ENCODE data around the gene KNOP1.

Gene KNOP1, protein sequence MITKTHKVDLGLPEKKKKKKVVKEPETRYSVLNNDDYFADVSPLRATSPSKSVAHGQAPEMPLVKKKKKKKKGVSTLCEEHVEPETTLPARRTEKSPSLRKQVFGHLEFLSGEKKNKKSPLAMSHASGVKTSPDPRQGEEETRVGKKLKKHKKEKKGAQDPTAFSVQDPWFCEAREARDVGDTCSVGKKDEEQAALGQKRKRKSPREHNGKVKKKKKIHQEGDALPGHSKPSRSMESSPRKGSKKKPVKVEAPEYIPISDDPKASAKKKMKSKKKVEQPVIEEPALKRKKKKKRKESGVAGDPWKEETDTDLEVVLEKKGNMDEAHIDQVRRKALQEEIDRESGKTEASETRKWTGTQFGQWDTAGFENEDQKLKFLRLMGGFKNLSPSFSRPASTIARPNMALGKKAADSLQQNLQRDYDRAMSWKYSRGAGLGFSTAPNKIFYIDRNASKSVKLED

DNA sequence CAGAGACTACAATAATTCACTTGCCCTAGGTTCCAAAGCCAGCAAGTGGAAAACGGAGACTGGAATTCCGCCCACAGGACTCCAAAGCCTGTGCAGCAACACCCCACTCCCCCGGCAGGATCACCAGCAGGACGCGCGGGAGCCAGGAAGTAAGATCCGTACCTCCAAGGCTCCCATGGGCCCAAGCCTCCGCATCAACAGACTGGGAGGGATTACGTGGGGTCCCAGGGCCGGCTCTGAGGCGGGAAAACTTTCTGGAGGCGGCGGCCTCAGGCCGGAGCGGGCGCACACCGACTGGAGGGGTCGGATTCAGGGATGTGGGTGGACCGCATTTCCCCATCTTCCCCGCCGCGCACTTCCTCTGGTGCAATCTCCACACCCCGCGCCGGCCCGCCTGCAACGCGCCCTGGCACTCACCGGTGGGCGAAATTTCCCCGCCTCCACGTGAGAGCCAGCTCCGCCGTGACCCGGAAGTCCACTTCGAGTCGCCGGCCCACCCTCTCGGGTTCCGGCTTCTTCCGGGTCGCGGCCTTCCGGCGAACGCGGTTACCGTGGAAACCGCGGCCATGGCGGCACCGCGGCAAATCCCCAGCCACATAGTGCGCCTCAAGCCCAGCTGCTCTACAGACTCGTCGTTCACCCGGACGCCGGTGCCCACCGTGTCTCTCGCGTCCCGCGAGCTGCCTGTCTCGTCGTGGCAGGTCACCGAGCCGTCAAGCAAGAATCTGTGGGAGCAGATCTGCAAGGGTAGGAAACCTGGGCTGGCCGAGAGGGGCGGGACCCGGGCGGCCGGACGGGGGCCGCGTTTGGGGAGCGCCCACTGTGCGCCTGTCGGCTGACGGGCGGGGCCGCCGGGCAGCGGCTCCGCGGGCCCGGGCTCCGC, at the start of gene KNOP1, which contains the start of gene IQCK:
Gene KNOP1 (minus strand): TSS at position 487 of the 883 bp plus-strand sequence. CDS start 3,192 bp downstream, outside the sequence.
Gene IQCK (plus strand): TSS at position 531 of the 883 bp plus-strand sequence. CDS start 36 bp downstream, at position 567.
- DNase-seq (ENCODE audit: insufficient read length, low spot score) (peak; percentile 94), FAIRE-seq (no peak)
- TF ChIP-seq POLR2A (IDR thresholded peaks at IDR 0.05; ENCODE audit: low read depth, low read length): peak; percentile 78; the same call in 1 of the 2 replicates

DNA sequence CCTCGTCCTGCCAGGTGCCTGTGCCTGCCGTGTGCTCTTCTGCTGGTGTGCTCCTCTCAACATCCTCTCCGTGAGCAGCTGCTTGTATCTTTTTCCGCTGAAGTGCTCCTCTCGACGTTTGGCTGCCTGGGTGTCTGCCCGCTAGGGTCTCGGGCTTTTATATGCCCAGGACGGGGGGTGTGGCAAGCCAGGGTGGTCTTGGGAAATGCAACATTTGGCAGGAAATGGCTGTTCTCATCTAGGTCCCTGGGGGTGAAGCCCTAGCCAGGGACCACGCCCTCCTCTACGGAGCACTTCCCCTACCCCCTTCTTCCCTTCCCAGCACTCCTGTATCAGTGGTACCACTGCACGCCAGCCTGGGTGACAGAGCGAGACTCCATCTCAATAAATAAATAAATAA, 49.5 kb upstream of the KNOP1 start:
- DNase-seq (ENCODE audit: insufficient read length, low spot score): no peak
- FAIRE-seq: no peak
- TF ChIP-seq POLR2A (IDR thresholded peaks at IDR 0.05; ENCODE audit: low read depth, low read length): no peak

DNA sequence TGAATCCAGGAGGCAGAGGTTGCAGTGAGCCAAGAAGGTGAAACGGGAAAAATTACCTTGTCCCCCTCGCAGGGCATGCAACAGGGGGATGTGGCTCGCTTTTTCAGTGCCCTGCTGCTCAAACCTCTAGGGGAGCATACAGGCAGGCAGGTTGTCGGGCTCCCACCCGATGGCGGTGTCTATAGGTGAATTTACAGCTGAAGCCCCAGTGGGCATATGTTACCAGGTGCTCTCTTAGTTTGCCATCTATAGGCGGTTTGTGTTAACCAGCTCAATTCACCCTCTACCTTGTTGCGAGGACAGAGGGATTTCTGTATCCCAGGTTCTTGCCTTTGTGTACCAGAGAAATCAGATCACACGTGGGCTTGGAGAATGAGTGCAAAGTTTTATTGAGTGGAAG, 49.0 kb upstream of the KNOP1 start:
- FAIRE-seq (no peak), DNase-seq (ENCODE audit: insufficient read length, low spot score) (no peak)
- no peak for TF ChIP-seq POLR2A (IDR thresholded peaks at IDR 0.05; ENCODE audit: low read depth, low read length)

DNA sequence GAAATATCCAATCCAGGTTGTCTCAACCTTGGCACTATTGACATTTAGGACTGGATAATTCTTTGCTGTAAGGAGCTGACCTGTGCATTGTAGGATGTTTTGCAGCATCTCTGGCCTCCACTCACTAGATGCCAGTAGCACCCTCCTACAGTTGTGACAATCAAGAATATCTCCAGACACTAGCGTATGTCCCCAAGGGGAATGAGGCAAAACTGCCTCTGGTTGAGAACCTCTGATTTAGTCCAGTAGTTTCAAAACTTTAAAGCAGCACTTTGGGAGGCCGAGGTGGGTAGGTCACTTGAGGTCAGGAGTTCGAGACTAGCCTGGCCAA, 48.5 kb upstream of the KNOP1 start:
- FAIRE-seq: no peak
- no peak for TF ChIP-seq POLR2A (IDR thresholded peaks at IDR 0.05; ENCODE audit: low read depth, low read length)

DNA sequence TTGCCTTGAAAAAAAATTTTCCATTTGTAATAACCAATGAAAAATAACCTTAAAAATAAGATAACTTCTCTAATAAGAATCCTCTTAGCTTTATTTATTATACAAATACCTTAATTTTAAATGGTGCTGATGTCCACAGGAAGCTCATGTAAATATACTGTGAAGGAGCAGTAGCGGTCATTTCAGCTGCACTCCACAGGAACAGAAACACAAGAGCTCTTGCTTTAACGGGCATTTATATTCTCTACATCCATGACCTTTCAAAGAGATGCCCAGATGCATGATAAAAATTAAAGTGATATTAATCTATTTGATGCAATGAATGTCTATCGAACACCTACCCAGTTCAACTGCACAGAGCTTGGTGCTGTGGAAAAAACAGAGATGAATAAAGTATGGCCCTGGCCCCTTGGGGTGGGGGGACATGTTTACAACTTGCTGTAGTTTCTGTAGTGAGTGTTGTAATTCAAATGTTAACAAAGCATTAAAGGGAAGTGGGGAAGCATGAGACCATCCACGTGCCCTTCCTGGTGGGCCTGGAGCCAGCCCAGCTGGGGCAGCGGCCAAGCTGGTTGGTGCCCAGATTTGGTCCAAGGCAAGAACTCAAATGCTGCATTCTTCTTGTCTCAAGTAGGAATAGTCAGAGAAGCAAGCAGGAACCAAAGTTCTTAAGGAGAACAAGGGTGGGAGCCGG, 48.0 kb upstream of the KNOP1 start:
- no peak for FAIRE-seq
- DNase-seq (ENCODE audit: insufficient read length, low spot score): no peak
- TF ChIP-seq POLR2A (IDR thresholded peaks at IDR 0.05; ENCODE audit: low read depth, low read length): no peak

More for the DNA sequence above, 48.5 kb upstream of the KNOP1 start:
- DNase-seq (ENCODE audit: insufficient read length, low spot score): no peak

DNA sequence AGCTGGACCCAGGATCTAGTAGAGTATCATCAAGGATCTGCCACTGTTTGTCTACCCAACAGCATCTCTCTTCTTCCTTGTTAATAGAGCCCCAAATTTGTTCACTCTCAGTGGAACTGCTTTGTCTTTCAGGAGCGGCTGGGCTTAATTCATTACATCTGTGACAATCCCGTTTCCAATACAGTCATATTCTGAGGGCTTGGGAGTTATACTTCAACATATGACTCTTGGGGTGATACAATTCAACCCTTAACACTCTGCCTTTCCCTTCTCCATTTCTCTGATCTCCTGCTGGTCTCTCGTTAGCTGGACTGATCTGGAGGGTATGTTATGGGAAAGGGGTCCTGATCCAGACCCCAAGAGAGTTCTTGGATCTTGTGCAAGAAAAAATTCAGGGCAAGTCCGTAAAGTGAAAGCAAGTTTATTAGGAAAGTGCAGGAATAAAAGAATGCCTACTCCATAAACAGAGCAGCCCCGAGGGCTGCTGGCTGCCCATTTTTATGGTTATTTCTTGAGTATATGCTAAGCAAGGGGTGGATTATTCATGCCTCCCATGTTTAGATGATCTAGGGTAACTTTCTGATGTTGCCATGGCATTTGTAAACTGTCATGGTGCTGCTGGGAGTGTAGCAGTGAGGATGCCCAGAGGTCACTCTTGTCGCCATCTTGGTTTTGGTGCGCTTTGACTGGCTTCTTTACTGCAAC, 42.5 kb upstream of the KNOP1 start:
- FAIRE-seq: no peak
- DNase-seq (ENCODE audit: insufficient read length, low spot score): no peak
- no peak for TF ChIP-seq POLR2A (IDR thresholded peaks at IDR 0.05; ENCODE audit: low read depth, low read length)

DNA sequence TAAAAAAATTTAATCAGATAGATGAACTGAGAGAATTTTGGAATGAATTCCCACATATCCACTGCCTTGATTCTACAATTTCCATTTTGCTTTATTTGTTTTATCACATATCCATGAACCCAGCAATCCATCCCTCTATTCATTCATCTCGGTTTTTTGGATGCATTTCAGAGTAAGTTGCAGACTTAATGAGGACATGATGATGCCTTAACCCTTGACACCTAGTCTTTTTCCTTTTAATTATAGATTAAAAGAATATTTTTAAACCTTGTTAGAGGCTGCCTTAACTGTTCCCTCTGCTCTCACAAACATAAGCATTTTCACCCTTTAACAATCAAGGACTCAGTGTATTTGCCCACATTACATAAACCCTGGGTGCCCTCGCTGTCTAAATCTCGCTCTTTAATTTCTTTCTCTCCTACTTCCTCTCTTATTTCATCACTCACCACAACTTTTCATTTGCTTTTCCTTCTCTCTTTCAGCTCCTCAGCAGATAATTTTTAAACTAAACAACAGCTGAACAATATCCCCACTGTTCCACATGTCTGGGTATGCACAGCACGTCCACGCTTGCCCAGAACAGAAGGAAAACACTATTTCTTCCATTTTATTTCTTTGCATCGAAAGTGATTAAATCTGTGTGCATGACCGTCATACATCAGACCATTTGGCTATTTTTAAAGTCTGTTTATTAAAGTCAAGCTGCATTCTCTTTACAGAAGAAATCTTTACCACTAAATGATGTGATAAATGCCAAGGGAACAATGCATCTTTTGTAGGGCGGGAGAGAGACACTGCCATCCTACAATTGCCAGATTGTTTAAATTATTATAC, 40.0 kb upstream of the KNOP1 start:
- no peak for DNase-seq (ENCODE audit: insufficient read length, low spot score)
- FAIRE-seq: no peak

DNA sequence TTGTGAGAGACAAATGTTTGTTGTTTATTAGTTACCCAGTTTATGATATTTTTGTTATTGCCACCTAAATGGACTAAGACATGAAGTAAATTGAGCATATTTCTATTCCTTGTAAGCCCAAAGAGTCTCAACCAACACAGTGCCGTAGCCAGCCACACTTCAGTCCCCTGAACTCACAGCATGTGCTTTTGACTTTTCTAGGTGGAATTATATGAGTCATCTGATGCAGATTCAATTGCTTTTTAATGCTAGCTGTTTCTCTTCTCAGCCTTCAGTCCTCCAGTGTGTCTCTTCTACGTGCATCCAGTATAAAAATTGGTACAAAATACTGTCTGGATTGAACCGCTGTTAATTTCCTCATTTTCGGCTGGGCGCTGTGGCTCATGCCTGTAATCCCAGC, 39.0 kb upstream of the KNOP1 start:
- DNase-seq (ENCODE audit: insufficient read length, low spot score): no peak
- no peak for TF ChIP-seq POLR2A (IDR thresholded peaks at IDR 0.05; ENCODE audit: low read depth, low read length)

More for the DNA sequence above, 40.0 kb upstream of the KNOP1 start:
- no peak for TF ChIP-seq POLR2A (IDR thresholded peaks at IDR 0.05; ENCODE audit: low read depth, low read length)

DNA sequence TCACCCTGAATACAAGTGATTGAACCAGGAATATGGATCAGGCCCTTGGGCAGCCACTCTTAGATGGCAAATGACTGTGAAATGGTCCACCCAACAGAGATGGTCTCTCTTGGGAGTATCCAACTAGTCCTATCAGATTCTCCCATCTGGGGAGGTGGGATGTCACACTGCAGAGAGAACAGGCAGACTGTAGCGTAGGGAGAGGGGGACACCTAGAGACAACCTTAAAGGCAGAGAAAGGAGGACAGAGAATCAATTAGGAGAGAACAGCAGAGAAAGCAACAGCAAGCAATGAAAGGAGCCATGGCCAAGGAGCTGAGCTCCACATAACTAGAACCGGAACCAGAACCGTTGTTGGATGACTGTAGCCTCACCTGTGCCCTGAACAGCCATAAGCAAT, 37.2 kb upstream of the KNOP1 start:
- no peak for FAIRE-seq

More for the DNA sequence above, 39.0 kb upstream of the KNOP1 start:
- FAIRE-seq: no peak

DNA sequence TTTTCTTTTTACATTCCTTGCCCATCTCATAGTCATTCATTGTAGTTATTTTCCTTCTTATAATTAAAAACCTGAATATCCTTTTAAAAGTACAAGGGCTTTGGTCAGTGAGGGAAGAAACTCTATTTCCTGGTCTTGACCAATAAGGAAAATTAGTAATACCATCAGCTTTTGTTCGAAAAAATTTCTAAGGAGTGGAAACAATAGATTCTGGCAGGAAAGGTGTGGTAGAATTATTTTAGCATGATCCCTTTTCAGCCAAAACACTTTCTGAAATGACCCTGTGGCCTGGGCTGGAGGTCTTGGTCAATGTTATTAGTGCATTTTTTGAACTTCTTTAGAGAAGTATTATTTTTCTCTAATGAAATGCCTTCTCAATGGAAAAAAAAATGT, 36.6 kb upstream of the KNOP1 start:
- no peak for FAIRE-seq
- DNase-seq (ENCODE audit: insufficient read length, low spot score): no peak
- no peak for TF ChIP-seq POLR2A (IDR thresholded peaks at IDR 0.05; ENCODE audit: low read depth, low read length)

More for the DNA sequence above, 37.2 kb upstream of the KNOP1 start:
- no peak for TF ChIP-seq POLR2A (IDR thresholded peaks at IDR 0.05; ENCODE audit: low read depth, low read length)
- no peak for DNase-seq (ENCODE audit: insufficient read length, low spot score)

DNA sequence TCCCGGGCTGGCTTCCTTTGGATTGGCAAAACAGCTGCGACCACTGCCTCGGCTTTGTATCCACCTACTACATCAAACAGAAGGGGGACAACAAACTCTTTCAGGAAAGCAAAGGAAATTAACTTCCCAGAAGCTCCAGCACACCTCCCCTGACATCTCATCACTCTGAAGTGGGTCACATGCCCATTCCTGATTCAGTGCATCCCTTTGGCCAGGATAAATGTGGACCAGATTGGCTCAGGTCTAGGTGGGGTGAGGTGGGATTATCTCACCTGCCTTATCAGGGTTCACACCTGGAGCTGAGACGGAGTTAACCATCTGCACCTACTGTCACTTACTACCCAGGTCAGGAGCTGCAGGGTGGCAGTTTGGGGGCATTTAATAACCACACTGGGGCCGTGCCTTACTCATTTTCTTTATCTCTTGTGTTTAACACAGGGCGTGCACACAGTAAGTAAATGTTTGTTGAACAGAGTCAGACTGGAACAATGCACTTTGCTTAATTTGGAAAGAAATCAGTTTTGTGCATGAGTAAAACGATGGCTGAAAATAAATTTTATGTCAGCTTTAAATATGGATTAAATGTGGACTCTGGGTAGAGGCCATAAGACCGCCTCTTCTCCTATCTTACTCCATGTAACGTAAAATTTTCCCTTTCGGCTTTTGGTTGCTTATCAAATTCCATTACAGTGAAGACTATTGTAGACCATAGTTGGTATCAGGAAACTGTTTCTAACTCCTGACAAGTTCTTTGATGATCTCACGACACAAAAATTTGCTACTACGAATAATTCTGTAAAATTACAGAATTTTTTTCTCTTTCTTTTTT, 36.0 kb upstream of the KNOP1 start:
- DNase-seq (ENCODE audit: insufficient read length, low spot score): no peak
- FAIRE-seq: no peak
- no peak for TF ChIP-seq POLR2A (IDR thresholded peaks at IDR 0.05; ENCODE audit: low read depth, low read length)
